H1 (cell line): Measurements from ENCODE around the gene NRN1L. TPM values are rescaled to one million over a fixed set of nuclear protein-coding genes. Genes with fewer than 3 reads are reported as not detected.

Experiments used
- CTCF ChIA-PET: fragments of 300-600 bp; sonication (Branson Sonifier 250); formaldehyde crosslinking; loops from one replicate; lab custom pipeline; 2021; ENCODE audit not compliant: partially characterized antibody; lab: Charles Lee
- POLR2A ChIA-PET: fragments of 300-600 bp; sonication (Branson Sonifier 250); formaldehyde crosslinking; loops from one replicate; lab custom pipeline; 2021; ENCODE audit warnings: inconsistent platforms; ENCODE audit not compliant: partially characterized antibody; lab: Charles Lee
- DNase-seq, 2 experiments: peaks; one replicate each; pipeline versions ENCODE4 v3.0.0 to v3.0.0-alpha.2; 2010 to 2022; ENCODE audit warnings: low spot score in 2 of 2, low read depth in 1 of 2, mixed read lengths in 1 of 2
- FAIRE-seq: peaks from 2 replicates; lab custom pipeline; 2011; peaks lifted over from hg19 to GRCh38; lab: Jason Lieb, UNC
- H2AFZ ChIP-seq: 2 replicates; pipeline ENCODE4 v1.8.1; 2012; ENCODE audit warnings: low read length, inconsistent platforms
- H2AK5ac ChIP-seq: 2 replicates; pipeline ENCODE4 v1.6.1; 2013; ENCODE audit warnings: low read depth, low read length
- H2BK120ac ChIP-seq: replicated peaks from 2 replicates; pipeline ENCODE3; 2013; ENCODE audit warnings: low read depth, low read length, inconsistent platforms
- H2BK12ac ChIP-seq: 2 replicates; pipeline ENCODE4 v1.6.1; 2013; ENCODE audit warnings: low read depth, low read length
- H2BK15ac ChIP-seq: 2 replicates; pipeline ENCODE4 v1.6.1; 2013; ENCODE audit warnings: low read length
- H2BK20ac ChIP-seq: 2 replicates; pipeline ENCODE4 v1.6.1; 2013; ENCODE audit warnings: low read length
- H2BK5ac ChIP-seq: 2 replicates; pipeline ENCODE4 v1.6.1; 2013; ENCODE audit warnings: low read depth, low read length
- H3K14ac ChIP-seq: 2 replicates; pipeline ENCODE4 v1.6.1; 2013; ENCODE audit warnings: inconsistent platforms; ENCODE audit not compliant: insufficient read length
- H3K18ac ChIP-seq: 2 replicates; pipeline ENCODE4 v1.6.1; 2013; ENCODE audit warnings: low read length; ENCODE audit errors: extremely low read depth
- H3K23ac ChIP-seq: 2 replicates; pipeline ENCODE4 v1.6.1; 2013; ENCODE audit warnings: inconsistent platforms; ENCODE audit not compliant: insufficient read length
- H3K23me2 ChIP-seq: 2 replicates; pipeline ENCODE4 v1.6.1; 2013; ENCODE audit warnings: low read depth, low read length
- H3K27ac ChIP-seq: 2 replicates; pipeline ENCODE4 v1.6.1; 2011; ENCODE audit warnings: low read depth, low read length, inconsistent platforms
- H3K27me3 ChIP-seq, 4 experiments: replicated peaks in 1 of 4; 1 replicate in 1 of 4; 2 replicates in 3 of 4; pipeline versions ENCODE4 v1.6.1 to v1.8.1; 2011 to 2013; ENCODE audit warnings: low read length in 3 of 4, mild to moderate bottlenecking in 3 of 4, inconsistent platforms in 2 of 4, mixed read lengths in 2 of 4, moderate library complexity in 1 of 4; ENCODE audit not compliant: control insufficient read depth in 3 of 4, insufficient read depth in 3 of 4; ENCODE audit errors: extremely low read depth in 1 of 4
- H3K36me3 ChIP-seq, 4 experiments: 2 replicates each; pipeline versions ENCODE4 v1.6.1 to v1.8.1; 2011 to 2013; ENCODE audit warnings: mild to moderate bottlenecking in 4 of 4, low read length in 3 of 4, moderate library complexity in 2 of 4, control low read depth in 1 of 4, inconsistent platforms in 1 of 4; ENCODE audit not compliant: insufficient read depth in 4 of 4, control insufficient read depth in 2 of 4
- H3K4ac ChIP-seq: replicated peaks from 2 replicates; pipeline ENCODE3; 2013; ENCODE audit warnings: low read length, low read depth, mixed read lengths, inconsistent platforms; ENCODE audit not compliant: insufficient read length
- H3K4me1 ChIP-seq, 4 experiments: replicated peaks in 1 of 4; 1 replicate in 1 of 4; 2 replicates in 3 of 4; pipeline versions ENCODE4 v1.6.1 to v1.8.1; 2011 to 2013; ENCODE audit warnings: low read length in 3 of 4, inconsistent platforms in 2 of 4, mixed read lengths in 1 of 4; ENCODE audit not compliant: insufficient read depth in 4 of 4, control insufficient read depth in 3 of 4
- H3K4me2 ChIP-seq, 2 experiments: 2 replicates each; pipeline versions ENCODE4 v1.6.1 to v1.8.1; 2011 to 2013; ENCODE audit warnings: low read depth in 2 of 2, low read length in 2 of 2, control low read depth in 1 of 2, inconsistent platforms in 1 of 2, mild to moderate bottlenecking in 1 of 2; ENCODE audit not compliant: insufficient read depth in 1 of 2
- H3K4me3 ChIP-seq, 4 experiments: fragments of 200-600, 300-600 bp in 1 of 4; sonication (generic), shearing (Covaris generic), sonication (Bioruptor Twin) in 1 of 4; 2 replicates each; pipeline versions ENCODE4 v1.5.1 to v1.8.1; 2011 to 2016; ENCODE audit warnings: low read length in 4 of 4, low read depth in 3 of 4, control low read depth in 2 of 4, inconsistent platforms in 2 of 4, mild to moderate bottlenecking in 2 of 4, mixed read lengths in 1 of 4, moderate library complexity in 1 of 4; ENCODE audit not compliant: insufficient read depth in 2 of 4; ENCODE audit errors: extremely low read depth in 1 of 4
- H3K56ac ChIP-seq: replicated peaks from 2 replicates; pipeline ENCODE3; 2013; ENCODE audit warnings: low read depth, mild to moderate bottlenecking, mixed read lengths, low read length, inconsistent platforms; ENCODE audit not compliant: insufficient read length
- H3K79me1 ChIP-seq: 2 replicates; pipeline ENCODE4 v1.6.1; 2013; ENCODE audit warnings: low read depth, low read length, control low read depth
- H3K79me2 ChIP-seq, 2 experiments: 2 replicates each; pipeline versions ENCODE4 v1.6.1 to v1.8.1; 2012 to 2013; ENCODE audit warnings: low read length in 2 of 2, mild to moderate bottlenecking in 2 of 2, inconsistent platforms in 1 of 2; ENCODE audit not compliant: insufficient read depth in 2 of 2, control insufficient read depth in 1 of 2
- H3K9ac ChIP-seq, 4 experiments: replicated peaks in 1 of 4; 1 replicate in 1 of 4; 2 replicates in 3 of 4; pipeline versions ENCODE4 v1.6.1 to v1.8.1; 2011 to 2013; ENCODE audit warnings: low read depth in 3 of 4, low read length in 3 of 4, control low read depth in 2 of 4, mild to moderate bottlenecking in 2 of 4, moderate library complexity in 2 of 4, inconsistent platforms in 1 of 4; ENCODE audit errors: extremely low read depth in 1 of 4
- H3K9me3 ChIP-seq, 2 experiments: 2 replicates each; pipeline versions ENCODE4 v1.6.1 to v1.8.1; 2012 to 2013; ENCODE audit warnings: mild to moderate bottlenecking in 2 of 2, moderate library complexity in 2 of 2, control low read depth in 1 of 2, inconsistent platforms in 1 of 2, low read depth in 1 of 2, low read length in 1 of 2, mixed read lengths in 1 of 2; ENCODE audit not compliant: insufficient read depth in 2 of 2
- H4K20me1 ChIP-seq, 2 experiments: replicated peaks in 1 of 2; 2 replicates each; pipeline versions ENCODE3 to v1.8.1; 2011 to 2013; ENCODE audit warnings: inconsistent platforms in 2 of 2, low read length in 2 of 2, mild to moderate bottlenecking in 1 of 2; ENCODE audit not compliant: insufficient read depth in 2 of 2, control insufficient read depth in 1 of 2
- H4K5ac ChIP-seq: 2 replicates; pipeline ENCODE4 v1.6.1; 2013; ENCODE audit warnings: low read length, low read depth, mixed read lengths, inconsistent platforms; ENCODE audit not compliant: insufficient read length
- H4K8ac ChIP-seq: 2 replicates; pipeline ENCODE4 v1.8.0; 2013; ENCODE audit warnings: mild to moderate bottlenecking, moderate library complexity, low read length, inconsistent platforms; ENCODE audit not compliant: insufficient read depth; ENCODE audit errors: extremely low read depth
- H4K91ac ChIP-seq: replicated peaks from 2 replicates; pipeline ENCODE3; 2013; ENCODE audit warnings: low read length, mixed read lengths, inconsistent platforms; ENCODE audit not compliant: insufficient read length
- ATF3 ChIP-seq: IDR thresholded peaks from 2 replicates; pipeline ENCODE4 v1.6.1; 2011; ENCODE audit warnings: low read depth, mild to moderate bottlenecking, low read length; ENCODE audit not compliant: insufficient read depth
- CHD2 ChIP-seq: IDR thresholded peaks from 2 replicates; pipeline ENCODE4 v1.6.1; 2012; ENCODE audit warnings: low read length, improper control_type of control experiment
- CREB1 ChIP-seq: IDR thresholded peaks from 2 replicates; pipeline ENCODE4 v1.6.1; 2012; ENCODE audit warnings: inconsistent platforms
- PHF8 ChIP-seq: fragments of 200-600 bp; sonication (generic); conservative IDR thresholded peaks from 2 replicates; pipeline ENCODE4 v1.7.1; 2012; ENCODE audit warnings: low read depth, mild to moderate bottlenecking, inconsistent platforms, low read length, moderate library complexity
- RAD21 ChIP-seq, 2 experiments: IDR thresholded peaks in 1 of 2; conservative IDR thresholded peaks in 1 of 2; 2 replicates each; pipeline ENCODE4 v1.6.1; 2011; ENCODE audit warnings: low read depth in 2 of 2, low read length in 2 of 2, improper control_type of control experiment in 1 of 2, inconsistent platforms in 1 of 2, mild to moderate bottlenecking in 1 of 2, moderate library complexity in 1 of 2
- SP4 ChIP-seq: IDR thresholded peaks from 2 replicates; pipeline ENCODE4 v1.6.1; 2012; ENCODE audit warnings: low read length, inconsistent platforms
- WGBS, 2 experiments: shearing (Covaris generic) in 1 of 2; methylation state at CpG; one replicate each; pipeline versions ENCODE4 v1.1.6 to v1.1.7; 2013 to 2015; ENCODE audit warnings: low lambda C conversion rate in 2 of 2, mixed read lengths in 2 of 2, inconsistent platforms in 1 of 2, low coverage in 1 of 2, missing lambda C conversion rate in 1 of 2; ENCODE audit not compliant: insufficient replicate concordance in 2 of 2, insufficient coverage in 1 of 2, insufficient read length in 1 of 2; ENCODE audit errors: extremely low coverage in 1 of 2, missing lambda C conversion rate in 1 of 2; 5-methylcytosine and 5-hydroxymethylcytosine counted together
- polyA plus RNA-seq, 7 experiments: library from polyadenylated mRNA; depleted of rRNA in 3 of 7; stranded (reverse) in 5 of 7; unstranded in 2 of 7; fragments of >200 nt in 5 of 7; fragments of 200-250 nt in 2 of 7; gene quantifications; 1 replicate in 5 of 7; 2 replicates in 1 of 7; 4 replicates in 1 of 7; pipeline versions ENCODE4 v1.2.1 to v1.2.3, GENCODE V29; 2011 to 2013; ENCODE audit warnings: missing spikeins in 2 of 7, mixed read lengths in 2 of 7
- total RNA-seq: library from RNA; stranded (reverse); fragmentation: NEBNext Ultra II Directional; extraction: Animal tissue kit (Norgen Biotek cat#: 25700); gene quantifications from 2 replicates; pipeline ENCODE4 v1.2.1, GENCODE V29; 2021

Gene NRN1L
- total and polyA plus RNA-seq, 2 of the 8 experiments (the other 6 are each of a cell fraction or from before 2014, with no cell fraction given) = 4.1 to 35.2 TPM

- Histone ChIP-seq H2AK5ac (0 out of 2 replicates have a peak overlapping the region, but pooled peaks have one; percentile 61), H3K9me3 (no peaks in the 10 kb centered on the region), H3K23ac (no peak overlapping the region), H3K79me2 (peaks cover 16 to 62% of the 10 kb centered on the region in 2 experiments), H3K79me1 (peaks cover 14% of the 10 kb centered on the region), H4K5ac (peak overlapping the region; percentile 82), H2BK15ac (no peak overlapping the region), H3K36me3 (peaks cover 0 to 4% (median 0%) of the 10 kb centered on the region in 4 experiments; a peak in 2 of 8 replicates), H3K4ac (no peak overlapping the region), H3K4me2 (peak overlapping the region; percentile 90 to 94), H3K27me3 (no peaks in the 10 kb centered on the region), H2BK20ac (no peak overlapping the region), H4K91ac (peak overlapping the region; percentile 52), H4K8ac (peak overlapping the region; percentile 35; the same call in 1 of the 2 replicates), H3K18ac (peak overlapping the region; percentile 93), H3K4me1 (peaks cover 8 to 32% (median 17%) of the 10 kb centered on the region in 4 experiments), H3K9ac (peak overlapping the region; percentile 35 to 75 (median 68); a peak in 6 of 7 replicates), H3K27ac (peak overlapping the region; percentile 80), H2BK120ac (peak overlapping the region; percentile 40), H3K4me3 (peak overlapping the region; percentile 56 to 92 (median 79)), H3K56ac (peak overlapping the region; percentile 83), H3K23me2 (peaks cover 22% of the 10 kb centered on the region), H2BK5ac (peak overlapping the region; percentile 75; the same call in 1 of the 2 replicates), H4K20me1 (peaks cover 19 to 24% of the 10 kb centered on the region in 2 experiments), H3K14ac (no peak overlapping the region), H2BK12ac (no peak overlapping the region), H2AFZ (no peak overlapping the region)
- ChIA-PET CTCF (interaction anchor here (0.6 to 10.2 kb wide), 13 partner anchors 10 to 183 kb away, joined by 3 to 123 read pairs (median 4); no protein-coding TSS in a partner anchor), POLR2A (interaction anchor here (0.6 to 11.7 kb wide), 13 partner anchors 9 to 90 kb away, joined by 3 to 100 read pairs (median 5); partner anchors contain the start of genes EDC4, PSKH1, RANBP10 and TSNAXIP1)
- DNase-seq (no peak), FAIRE-seq (no peak)
- 33% methylated on average over 2 of the region's 2 CpGs; no CpG with 5 or more reads in 1 of the 2 experiments for WGBS, 2 experiments
- TF ChIP-seq CHD2 = no peak
- TF ChIP-seq PHF8 = no peak
- TF ChIP-seq ATF3 = no peak
- no peak for TF ChIP-seq CREB1
- TF ChIP-seq SP4 = no peak
- no peak for TF ChIP-seq RAD21 (IDR thresholded peaks at IDR 0.05 in 1 of 2, conservative IDR thresholded peaks at IDR 0.05 in 1 of 2; ENCODE audit: low read depth in 2 of 2, low read length in 2 of 2)
Observed at GRCh38 chr16:67846063-67846319, 38.7 kb upstream of the NRN1L start.
